K562 (cell line): Measurements from ENCODE around the gene FGR. TPM values are rescaled to one million over a fixed set of nuclear protein-coding genes. Genes with fewer than 3 reads are reported as not detected.
A peak's percentile ranks its signal among the peaks of the same experiment; 100 is the strongest.

Experiments
- C11orf30 ChIP-seq: fragments of 450-650 bp; IDR thresholded peaks from 2 replicates; pipeline ENCODE4 v1.6.1; 2016; ENCODE audit warnings: low read depth, mild to moderate bottlenecking
- CBX3 ChIP-seq, 2 experiments: IDR thresholded peaks; 1 replicate in 1 of 2; 2 replicates in 1 of 2; pipeline ENCODE4 v1.6.1; 2012; ENCODE audit warnings: inconsistent platforms in 2 of 2, low read length in 2 of 2, borderline replicate concordance in 1 of 2, control low read depth in 1 of 2
- CLOCK ChIP-seq: fragments of 250-450 bp; sonication (Bioruptor Pico); IDR thresholded peaks from 2 replicates; pipeline ENCODE4 v1.4.0; 2020; ENCODE audit warnings: mild to moderate bottlenecking, moderate library complexity, borderline replicate concordance
- FIP1L1 ChIP-seq: fragments of 200-400 bp; formaldehyde crosslinking; IDR thresholded peaks from 2 replicates; pipeline ENCODE4 v1.6.1; 2018; ENCODE audit warnings: mild to moderate bottlenecking, low read depth, low read length; ENCODE audit not compliant: poor library complexity, severe bottlenecking
- FOSL1 ChIP-seq: fragments of 200-800 bp; sonication (Bioruptor generic); conservative IDR thresholded peaks from 2 replicates; pipeline ENCODE4 v1.6.1; 2016; ENCODE audit warnings: missing genetic modification characterization, missing compliant biosample characterization
- GATAD2B ChIP-seq: fragments of 450-650 bp; IDR thresholded peaks from 2 replicates; pipeline ENCODE4 v1.6.1; 2017; ENCODE audit warnings: mild to moderate bottlenecking, borderline replicate concordance
- IRF1 ChIP-seq: sonication (generic); formaldehyde crosslinking; IDR thresholded peaks from 2 replicates; pipeline ENCODE4 v1.8.0; 2022; ENCODE audit warnings: missing genetic modification reagents, mild to moderate bottlenecking, borderline replicate concordance
- LARP7 ChIP-seq: fragments of 450-650 bp; IDR thresholded peaks from 2 replicates; pipeline ENCODE4 v1.6.1; 2016
- MBD1 ChIP-seq: fragments of 250-450 bp; sonication (Bioruptor Pico); IDR thresholded peaks from 2 replicates; pipeline ENCODE4 v1.8.0; 2022; ENCODE audit warnings: inconsistent platforms
- OTX1 ChIP-seq: fragments of 450-650 bp; formaldehyde crosslinking; IDR thresholded peaks from 2 replicates; pipeline ENCODE4 v1.4.0; 2022; ENCODE audit warnings: mild to moderate bottlenecking
- PHF20 ChIP-seq: fragments of 450-650 bp; IDR thresholded peaks from 2 replicates; pipeline ENCODE4 v1.6.1; 2018; ENCODE audit not compliant: partially characterized antibody
- POLR2H ChIP-seq: IDR thresholded peaks from 2 replicates; pipeline ENCODE4 v1.6.1; 2016; ENCODE audit warnings: missing genetic modification characterization, low read depth, mild to moderate bottlenecking, control low read depth, missing compliant biosample characterization, moderate library complexity
- XRCC3 ChIP-seq: fragments of 450-650 bp; IDR thresholded peaks from 2 replicates; pipeline ENCODE4 v1.6.1; 2017; ENCODE audit warnings: mild to moderate bottlenecking, moderate library complexity
- YY1 ChIP-seq, 3 experiments: IDR thresholded peaks; 2 replicates each; pipeline ENCODE4 v1.6.1; 2011; ENCODE audit warnings: low read length in 2 of 3, mild to moderate bottlenecking in 2 of 3, moderate library complexity in 2 of 3, borderline replicate concordance in 1 of 3, control low read depth in 1 of 3, low read depth in 1 of 3; ENCODE audit not compliant: insufficient read depth in 3 of 3, insufficient replicate concordance in 2 of 3, control insufficient read depth in 1 of 3, insufficient read length in 1 of 3; ENCODE audit errors: extremely low read depth in 1 of 3
- ZNF644 ChIP-seq: fragments of 200-800 bp; sonication (Bioruptor generic); IDR thresholded peaks from 2 replicates; pipeline ENCODE4 v1.6.1; 2016; ENCODE audit warnings: low read depth, missing genetic modification characterization, missing compliant biosample characterization
- ZNF76 ChIP-seq: fragments of 250-450 bp; sonication (Bioruptor Pico); IDR thresholded peaks from 2 replicates; pipeline ENCODE4 v1.4.0; 2020; ENCODE audit warnings: mild to moderate bottlenecking, moderate library complexity, borderline replicate concordance
- ZNF766 ChIP-seq: fragments of 200-800 bp; sonication (Bioruptor generic); conservative IDR thresholded peaks from 2 replicates; pipeline ENCODE4 v1.6.1; 2016; ENCODE audit warnings: missing genetic modification characterization, missing compliant biosample characterization
- polyA plus RNA-seq, 8 experiments: library from polyadenylated mRNA; depleted of rRNA in 4 of 8; stranded (reverse) in 5 of 8; unstranded in 3 of 8; fragments of >200 nt; fragmentation: Nextera tagmentation in 2 of 8; fragmentation: Illumina TruSeq in 1 of 8; extraction: Ambion mirVana in 2 of 8; extraction: Trizol in 1 of 8; gene quantifications; 2 replicates each; pipeline versions ENCODE4 v1.2.1 to v1.2.3, GENCODE V29; 2011 to 2014; ENCODE audit warnings: inconsistent platforms in 1 of 8, missing spikeins in 1 of 8
- total RNA-seq, 7 experiments: library from RNA; depleted of rRNA in 6 of 7; stranded (reverse); fragments of >200 nt in 6 of 7; fragmentation: Illumina TruSeq in 2 of 7; extraction: Trizol in 2 of 7; gene quantifications; 2 replicates each; pipeline versions ENCODE4 v1.2.1 to v1.2.3, GENCODE V29; 2011 to 2021; ENCODE audit warnings: low replicate concordance in 1 of 7

Gene FGR
- total and polyA plus RNA-seq, 9 of the 15 experiments (the other 6 are each of a cell fraction or from before 2014, with no cell fraction given) = 0.04 to 0.11 TPM; not detected in 7

GRCh38 chr1:27562534-27563340, 72.2 kb downstream of the FGR start (continued):
- TF ChIP-seq LARP7 = no peak
- no peak for TF ChIP-seq FOSL1 (tag)
- no peak for TF ChIP-seq FIP1L1
- TF ChIP-seq MBD1 (CRISPR knock-in tag) = no peak
- no peak for TF ChIP-seq XRCC3
- no peak for TF ChIP-seq IRF1 (CRISPR knock-in tag)
- no peak for TF ChIP-seq CLOCK (CRISPR knock-in tag)
- no peak for TF ChIP-seq ZNF76 (CRISPR knock-in tag)
- no peak for TF ChIP-seq OTX1 (CRISPR knock-in tag)
- TF ChIP-seq ZNF644 (tag) = no peak
- TF ChIP-seq PHF20 = peak; percentile 7
- no peak for TF ChIP-seq C11orf30
- TF ChIP-seq YY1 (IDR thresholded peaks at IDR 0.05; ENCODE audit: borderline replicate concordance in 1 of 3, control insufficient read depth in 1 of 3, extremely low read depth in 1 of 3, insufficient read depth in 3 of 3, insufficient read length in 1 of 3, insufficient replicate concordance in 2 of 3, low read depth in 1 of 3, low read length in 2 of 3) = peak in 1 of 3 experiments; percentile 33
- no peak for TF ChIP-seq CBX3 (IDR thresholded peaks at IDR 0.05; ENCODE audit: borderline replicate concordance in 1 of 2, low read length in 2 of 2)
- no peak for TF ChIP-seq GATAD2B
- TF ChIP-seq POLR2H (tag) = no peak
- no peak for TF ChIP-seq ZNF766 (CRISPR knock-in tag)
